Activated CD4-positive, alpha-beta T cell treated with anti-CD3 and anti-CD28 coated beads, Interleukin-2, amount 10 ng/mL, durations not matched to agents 7 days and 5 days (primary cell): ENCODE results near the gene WDR55. TPM values are rescaled to one million over a fixed set of nuclear protein-coding genes. Genes with fewer than 3 reads are reported as not detected.
A peak's percentile ranks its signal among the peaks of the same experiment; 100 is the strongest.
"Not testable (repeated sequence)": the region's sequence is repeated elsewhere in the genome, so short reads cannot be mapped to it uniquely, and the experiment has no call there.

Experiments
- CTCF ChIA-PET: fragments of 350-600 bp; sonication (Branson Sonifier 250); formaldehyde crosslinking; loops from one replicate; lab custom pipeline; 2021; ENCODE audit warnings: antibody characterized with exemption; lab: Charles Lee
- POLR2A ChIA-PET: fragments of 350-600 bp; sonication (Branson Sonifier 250); formaldehyde crosslinking; loops from one replicate; lab custom pipeline; 2021; ENCODE audit warnings: antibody characterized with exemption; lab: Charles Lee
- DNase-seq: peaks from one replicate; pipeline ENCODE4 v3.0.0-alpha.2; 2020
- H3K27ac Mint-ChIP-seq: one replicate; pipeline ENCODE4 v1.8.0; 2021; ENCODE audit warnings: mild to moderate bottlenecking, moderate library complexity, mixed read lengths
- H3K27me3 Mint-ChIP-seq: one replicate; pipeline ENCODE4 v1.8.0; 2021; ENCODE audit warnings: mixed read lengths
- H3K36me3 Mint-ChIP-seq: one replicate; pipeline ENCODE4 v1.8.0; 2021; ENCODE audit warnings: low read depth, mixed read lengths
- H3K4me1 Mint-ChIP-seq: one replicate; pipeline ENCODE4 v1.8.0; 2021; ENCODE audit warnings: mixed read lengths
- H3K4me3 Mint-ChIP-seq: one replicate; pipeline ENCODE4 v1.8.0; 2021; ENCODE audit warnings: mild to moderate bottlenecking, moderate library complexity, mixed read lengths
- H3K9me3 Mint-ChIP-seq: one replicate; pipeline ENCODE4 v1.8.0; 2021; ENCODE audit warnings: mixed read lengths
- total RNA-seq, 2 experiments: library from RNA; stranded (reverse); gene quantifications; one replicate each; pipeline ENCODE4 v1.2.3, GENCODE V29; 2021

Gene WDR55
- total RNA-seq, 2 experiments from 2014 or later: 33.7 to 37.1 TPM

DNA sequence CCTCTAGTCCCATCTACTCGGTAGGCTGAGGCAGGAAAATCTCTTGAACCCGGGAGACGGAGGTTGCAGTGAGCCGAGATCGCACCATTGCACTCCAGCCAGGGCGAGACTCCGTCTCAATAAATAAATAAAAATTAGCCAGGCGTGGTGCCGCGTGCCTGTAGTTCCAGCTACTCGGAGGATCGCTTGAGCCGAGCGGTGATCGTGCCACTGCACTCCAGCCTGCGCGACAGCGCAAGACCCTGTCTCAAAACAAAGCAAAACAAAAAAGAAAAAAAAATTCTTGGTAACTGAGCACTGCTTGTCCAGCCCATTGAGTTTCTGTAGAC is 710 bp upstream of the WDR55 start:
- peak overlapping the region; percentile 99 for H3K4me3 Mint-ChIP-seq
- peak overlapping the region; percentile 88 for H3K27ac Mint-ChIP-seq
- H3K9me3 Mint-ChIP-seq: no peaks in the 10 kb centered on the region
- CTCF ChIA-PET: interaction anchor here (0.9 to 2.0 kb wide), 5 partner anchors 17 to 261 kb away, joined by 3 to 5 read pairs (median 4); partner anchors contain the start of genes EIF4EBP3, IK, NDUFA2 and SRA1
- POLR2A ChIA-PET: interaction anchor here (1.2 kb wide), 1 partner anchor 27 kb away, joined by 3 read pairs; the partner anchor contains the start of genes HARS1 and HARS2
- H3K27me3 Mint-ChIP-seq: no peaks in the 10 kb centered on the region
- H3K4me1 Mint-ChIP-seq: peaks cover 40% of the 10 kb centered on the region
- peaks cover 74% of the 10 kb centered on the region for H3K36me3 Mint-ChIP-seq
- no peak for DNase-seq

DNA sequence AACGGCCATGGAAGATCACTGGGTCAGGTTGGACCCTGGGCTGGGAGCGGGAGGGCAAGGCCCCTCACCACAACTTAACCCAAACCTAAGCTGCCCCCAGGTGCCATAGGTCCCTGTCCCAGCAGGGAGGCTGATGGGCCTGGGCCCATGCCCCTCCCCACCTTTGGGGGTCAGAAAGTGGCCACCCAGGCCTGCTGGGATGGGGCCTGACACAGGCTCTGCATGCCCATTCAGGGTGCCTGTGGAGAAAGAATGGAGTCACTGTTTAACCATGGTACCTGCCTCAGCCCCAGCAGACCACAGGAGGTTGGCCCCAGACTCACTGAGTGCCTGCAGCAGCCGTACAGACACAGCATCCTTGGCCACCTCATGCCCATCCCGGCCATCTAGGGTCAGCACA is 6.3 kb downstream of the WDR55 start:
- POLR2A ChIA-PET, H3K4me3 Mint-ChIP-seq, CTCF ChIA-PET: not testable (repeated sequence)

GRCh38 chr5:140671472-140672125 is 6.9 kb downstream of the WDR55 start:
- Mint-ChIP-seq H3K4me1 (peaks cover 16% of the 10 kb centered on the region), H3K27ac (no peak overlapping the region), H3K4me3 (no peak overlapping the region), H3K27me3 (no peaks in the 10 kb centered on the region), H3K9me3 (no peaks in the 10 kb centered on the region), H3K36me3 (peaks cover 60% of the 10 kb centered on the region)
- ChIA-PET CTCF (no interaction called here), POLR2A (interaction anchor here (0.6 kb wide), 1 partner anchor 238 kb away, joined by 3 read pairs; no protein-coding TSS in a partner anchor)
- DNase-seq: no peak

More for the DNA sequence above, 6.3 kb downstream of the WDR55 start:
- Mint-ChIP-seq H3K36me3 (peaks cover 59% of the 10 kb centered on the region), H3K4me1 (peaks cover 20% of the 10 kb centered on the region)
- not testable (repeated sequence) for H3K27me3 Mint-ChIP-seq, H3K27ac Mint-ChIP-seq, DNase-seq, H3K9me3 Mint-ChIP-seq

- ChIA-PET POLR2A (interaction anchor here (0.6 kb wide), 1 partner anchor 239 kb away, joined by 3 read pairs; no protein-coding TSS in a partner anchor), CTCF (interaction anchor here (0.6 kb wide), 2 partner anchors 67 to 129 kb away, joined by 3 read pairs; no protein-coding TSS in a partner anchor)
- no peak overlapping the region for H3K27ac Mint-ChIP-seq
- H3K4me1 Mint-ChIP-seq: peaks cover 6% of the 10 kb centered on the region
- H3K36me3 Mint-ChIP-seq: peaks cover 59% of the 10 kb centered on the region
- H3K4me3 Mint-ChIP-seq: no peak overlapping the region
- H3K27me3 Mint-ChIP-seq: no peaks in the 10 kb centered on the region
- no peaks in the 10 kb centered on the region for H3K9me3 Mint-ChIP-seq
- DNase-seq: no peak
These were observed 7.9 kb downstream of the WDR55 start for GRCh38 chr5:140672455-140673186.

DNA sequence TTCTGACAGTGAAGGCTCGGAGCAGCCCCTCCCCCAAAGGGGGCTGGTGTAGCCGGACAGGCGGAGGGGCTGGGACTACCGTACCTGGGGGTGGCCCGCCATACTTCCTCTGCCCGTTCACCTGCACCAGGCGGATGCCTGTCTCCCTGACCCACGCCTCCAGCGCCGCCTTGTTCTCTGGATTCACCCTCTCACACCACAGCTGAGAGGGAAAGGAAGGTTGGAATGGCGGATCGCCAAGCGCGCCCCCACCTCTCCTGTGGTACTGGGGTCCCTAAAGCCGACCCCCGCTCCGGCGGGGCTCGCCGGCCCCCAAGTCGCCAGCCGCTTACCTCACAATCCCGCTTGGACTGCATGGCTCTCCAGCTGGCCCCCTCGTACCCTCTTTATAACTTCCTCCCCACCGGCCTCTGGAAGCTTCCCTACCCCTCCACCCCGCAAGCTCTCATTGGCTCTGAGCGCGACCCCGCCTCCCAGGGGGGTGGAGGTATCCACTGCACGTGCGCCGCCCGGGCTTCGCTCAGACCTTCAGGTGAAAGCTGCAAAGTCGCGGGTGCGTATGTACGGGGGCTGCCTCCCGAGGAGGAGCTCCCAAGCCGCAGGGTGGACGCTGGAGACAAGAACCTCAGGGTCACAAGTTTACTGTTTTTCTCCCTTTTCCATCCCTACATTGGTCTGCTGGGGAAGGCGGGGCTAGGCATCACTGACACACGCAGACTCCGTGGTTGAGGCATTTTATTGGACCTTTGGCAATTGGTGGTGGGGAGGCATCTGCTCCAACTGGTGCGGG is 8.7 kb downstream of the WDR55 start, which contains the start of gene DND1:
TSS of gene DND1 (minus strand) at position 390 of the 790 bp plus-strand sequence. CDS start at position 356, 34 bp downstream.
- Mint-ChIP-seq H3K4me3 (no peak within 1 kb of the TSS), H3K36me3 (peaks cover 59% of the 10 kb centered on the region), H3K4me1 (peaks cover 6% of the 10 kb centered on the region), H3K9me3 (no peaks in the 10 kb centered on the region), H3K27ac (no peak within 1 kb of the TSS), H3K27me3 (no peaks in the 10 kb centered on the region)
- CTCF ChIA-PET: interaction anchor here (1.0 kb wide), 1 partner anchor 29 kb away, joined by 3 read pairs; no protein-coding TSS in a partner anchor
- no peak for DNase-seq
- POLR2A ChIA-PET: no interaction called here

- POLR2A ChIA-PET: interaction anchor here (0.6 to 1.2 kb wide), 3 partner anchors 13 to 231 kb away, joined by 3 to 4 read pairs (median 3); no protein-coding TSS in a partner anchor
- peaks cover 58% of the 10 kb centered on the region for H3K36me3 Mint-ChIP-seq
These were observed 9.5 kb downstream of the WDR55 start for GRCh38 chr5:140674211-140674610.

DNA sequence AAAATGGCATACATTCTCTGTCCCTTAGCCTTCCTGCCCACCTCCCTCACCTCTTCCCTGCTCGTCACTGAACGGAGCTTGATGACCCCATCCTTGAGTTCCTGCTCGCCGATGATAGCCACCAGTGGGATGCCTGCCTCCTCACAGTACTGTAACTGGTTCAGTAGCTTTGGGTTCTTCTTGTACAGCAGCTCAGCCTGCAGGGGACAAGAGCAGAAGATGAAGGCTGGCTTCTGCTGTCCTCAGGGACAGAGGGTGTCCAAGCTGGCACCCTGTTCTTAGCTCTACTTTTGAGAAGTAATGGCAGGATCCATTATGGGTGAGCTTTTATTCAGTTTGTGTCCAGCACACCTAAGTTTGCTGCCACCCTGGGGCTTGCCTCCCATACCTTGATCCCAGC is 9.9 kb downstream of the WDR55 start:
- no peak overlapping the region for H3K4me3 Mint-ChIP-seq
- H3K4me1 Mint-ChIP-seq: peaks cover 6% of the 10 kb centered on the region
- H3K27me3 Mint-ChIP-seq: no peaks in the 10 kb centered on the region
- POLR2A ChIA-PET: interaction anchor here (0.5 to 1.2 kb wide), 4 partner anchors 13 to 231 kb away, joined by 3 to 4 read pairs (median 3); no protein-coding TSS in a partner anchor
- CTCF ChIA-PET: interaction anchor here (0.7 to 2.6 kb wide), 5 partner anchors 9 to 26 kb away, joined by 3 to 14 read pairs (median 4); partner anchors contain the start of gene ZMAT2
- H3K9me3 Mint-ChIP-seq: no peaks in the 10 kb centered on the region
- H3K36me3 Mint-ChIP-seq: peaks cover 58% of the 10 kb centered on the region
- H3K27ac Mint-ChIP-seq: no peak overlapping the region
- no peak for DNase-seq

More at GRCh38 chr5:140674211-140674610, 9.5 kb downstream of the WDR55 start:
- no peak for DNase-seq
- H3K4me3 Mint-ChIP-seq: no peak overlapping the region
- H3K27ac Mint-ChIP-seq: no peak overlapping the region
- H3K9me3 Mint-ChIP-seq: no peaks in the 10 kb centered on the region
- peaks cover 6% of the 10 kb centered on the region for H3K4me1 Mint-ChIP-seq
- H3K27me3 Mint-ChIP-seq: no peaks in the 10 kb centered on the region
- CTCF ChIA-PET: interaction anchor here (1.0 to 2.6 kb wide), 5 partner anchors 8 to 28 kb away, joined by 3 to 14 read pairs (median 4); partner anchors contain the start of gene ZMAT2

GRCh38 chr5:140677947-140678346 is 13.2 kb downstream of the WDR55 start:
- no peak overlapping the region for H3K4me3 Mint-ChIP-seq
- CTCF ChIA-PET: interaction anchor here (1.2 to 1.9 kb wide), 4 partner anchors 10 to 33 kb away, joined by 3 to 6 read pairs (median 4); partner anchors contain the start of genes HARS1 and HARS2

GRCh38 chr5:140678993-140679392 is 14.3 kb downstream of the WDR55 start:
- POLR2A ChIA-PET: no interaction called here
- CTCF ChIA-PET: interaction anchor here (0.6 to 1.7 kb wide), 4 partner anchors 11 to 579 kb away, joined by 3 to 6 read pairs (median 4); partner anchors contain the start of genes HARS1 and HARS2
- H3K27ac Mint-ChIP-seq: no peak overlapping the region

More at GRCh38 chr5:140677947-140678346, 13.2 kb downstream of the WDR55 start:
- Mint-ChIP-seq H3K9me3 (no peaks in the 10 kb centered on the region), H3K27me3 (no peaks in the 10 kb centered on the region), H3K36me3 (peaks cover 59% of the 10 kb centered on the region), H3K4me1 (peaks cover 6% of the 10 kb centered on the region), H3K27ac (no peak overlapping the region)
- POLR2A ChIA-PET: no interaction called here
- no peak for DNase-seq

DNA sequence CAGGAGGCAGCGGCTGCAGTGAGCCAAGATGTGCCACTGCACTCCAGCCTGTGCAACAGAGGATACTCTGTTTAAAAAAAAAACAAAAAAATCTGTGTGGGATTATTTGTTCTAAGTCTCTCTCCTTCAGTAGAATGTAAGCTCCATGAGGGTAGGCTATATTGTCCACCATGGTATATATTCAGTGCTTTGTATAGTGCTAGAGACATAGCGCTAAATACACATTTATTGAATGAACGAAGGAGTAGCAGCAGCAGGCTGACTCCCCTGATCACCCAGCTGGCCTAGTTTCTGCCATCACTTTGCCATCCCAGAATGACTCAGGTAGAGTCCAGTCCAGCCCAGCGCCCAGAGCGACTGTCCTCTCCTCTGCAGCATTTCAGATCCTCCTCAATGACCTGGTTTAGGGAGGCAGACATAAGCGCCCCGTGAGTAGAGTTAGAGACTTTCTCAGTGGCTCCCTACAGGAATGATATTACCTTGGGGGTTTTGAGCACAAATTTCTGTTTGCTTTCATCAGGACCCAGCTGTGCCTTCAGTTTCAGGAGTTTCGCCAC is 25.8 kb downstream of the WDR55 start:
- Mint-ChIP-seq H3K27ac (peak overlapping the region; percentile 97), H3K4me3 (peak overlapping the region; percentile 99), H3K36me3 (peaks cover 50% of the 10 kb centered on the region), H3K27me3 (no peaks in the 10 kb centered on the region), H3K9me3 (no peaks in the 10 kb centered on the region), H3K4me1 (peaks cover 44% of the 10 kb centered on the region)
- ChIA-PET POLR2A (interaction anchor here (1.0 to 1.1 kb wide), 3 partner anchors 9 to 43 kb away, joined by 3 read pairs; partner anchors contain the start of genes IK and NDUFA2), CTCF (interaction anchor here (0.7 to 3.3 kb wide), 11 partner anchors 10 to 161 kb away, joined by 3 to 14 read pairs (median 3); partner anchors contain the start of genes IK, NDUFA2 and ZMAT2)
- DNase-seq: no peak

More at GRCh38 chr5:140678993-140679392, 14.3 kb downstream of the WDR55 start:
- H3K4me1 Mint-ChIP-seq: peaks cover 6% of the 10 kb centered on the region
- H3K4me3 Mint-ChIP-seq: no peak overlapping the region
- H3K9me3 Mint-ChIP-seq: no peaks in the 10 kb centered on the region
- H3K27me3 Mint-ChIP-seq: no peaks in the 10 kb centered on the region
- no peak for DNase-seq
- peaks cover 64% of the 10 kb centered on the region for H3K36me3 Mint-ChIP-seq
